ENCODE measurements around the gene KDM2A.
"Not testable (repeated sequence)": the region's sequence is repeated elsewhere in the genome, so short reads cannot be mapped to it uniquely, and the experiment has no call there.

The KDM2A gene

DNA sequence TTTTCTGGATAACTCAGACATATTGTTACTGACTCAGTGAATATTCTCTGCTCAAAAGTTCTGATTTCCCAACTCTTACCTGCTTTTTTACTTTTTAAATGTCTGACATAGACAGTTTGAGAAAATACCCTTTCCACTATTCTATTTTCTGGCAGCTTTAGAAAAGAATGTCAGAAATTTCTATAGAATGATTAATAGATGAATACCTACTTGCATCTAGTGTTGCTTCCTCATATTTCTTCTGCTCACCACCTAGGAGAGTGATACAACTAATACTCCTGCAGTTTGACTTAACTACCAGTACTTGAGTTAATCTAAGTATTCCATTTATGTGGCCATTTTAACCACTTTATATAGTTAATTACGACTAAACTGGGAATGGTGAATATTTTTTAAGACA lies 55.2 kb downstream of the KDM2A start:
- DNase-seq = no peak

- no peak for DNase-seq
Observed at GRCh38 chr11:67177399-67178281, 58.6 kb downstream of the KDM2A start.

DNA sequence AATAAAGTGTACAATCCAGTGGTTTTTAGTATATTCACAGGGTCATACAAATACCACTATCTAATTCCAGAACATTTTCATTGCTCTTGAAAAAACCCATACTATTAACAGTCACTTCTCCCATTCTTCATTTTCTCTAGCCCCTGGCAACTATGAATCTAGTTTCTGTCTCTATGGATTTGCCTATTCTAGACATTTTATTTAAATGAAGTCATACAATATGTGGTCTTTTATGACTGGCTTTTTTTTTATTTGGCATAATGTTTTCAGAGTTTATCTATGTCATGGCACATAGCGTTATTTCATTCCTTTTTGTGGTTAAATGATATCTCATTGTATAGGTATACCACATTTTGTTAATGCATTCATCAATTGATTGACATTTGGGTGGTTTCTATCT lies 59.4 kb downstream of the KDM2A start:
- DNase-seq = no peak

- DNase-seq = no peak
Observed at GRCh38 chr11:67178878-67179277, 59.8 kb downstream of the KDM2A start.

- DNase-seq = no peak
Observed at GRCh38 chr11:67179892-67180490, 60.9 kb downstream of the KDM2A start.

- DNase-seq = no peak
Observed at GRCh38 chr11:67194096-67194495, 75.0 kb downstream of the KDM2A start.

DNA sequence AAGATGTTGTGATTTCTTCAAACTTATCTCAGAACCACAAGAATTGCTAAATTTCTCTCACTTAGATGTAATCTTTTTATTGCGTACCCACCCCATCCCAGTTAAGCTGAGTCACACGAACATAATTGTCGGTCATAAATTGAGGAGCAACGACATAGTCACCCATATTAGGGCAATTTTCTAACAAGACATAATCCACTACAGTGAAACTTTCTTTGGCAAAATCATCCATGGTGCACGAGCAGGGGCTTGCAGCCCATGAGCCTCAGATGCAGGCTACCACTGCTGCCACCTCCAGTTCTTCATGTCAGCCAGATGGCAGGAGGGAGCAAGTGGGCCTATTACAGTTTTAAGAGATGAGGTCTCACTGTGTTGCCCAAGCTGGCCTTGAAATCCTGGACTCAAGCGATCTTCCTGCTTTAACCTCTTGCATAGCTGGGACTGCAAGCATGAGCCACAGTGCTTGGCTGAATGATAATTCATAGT lies 77.0 kb downstream of the KDM2A start:
- peak; percentile 55 for DNase-seq

GRCh38 chr11:67197606-67198005 lies 78.5 kb downstream of the KDM2A start:
- DNase-seq = no peak

DNA sequence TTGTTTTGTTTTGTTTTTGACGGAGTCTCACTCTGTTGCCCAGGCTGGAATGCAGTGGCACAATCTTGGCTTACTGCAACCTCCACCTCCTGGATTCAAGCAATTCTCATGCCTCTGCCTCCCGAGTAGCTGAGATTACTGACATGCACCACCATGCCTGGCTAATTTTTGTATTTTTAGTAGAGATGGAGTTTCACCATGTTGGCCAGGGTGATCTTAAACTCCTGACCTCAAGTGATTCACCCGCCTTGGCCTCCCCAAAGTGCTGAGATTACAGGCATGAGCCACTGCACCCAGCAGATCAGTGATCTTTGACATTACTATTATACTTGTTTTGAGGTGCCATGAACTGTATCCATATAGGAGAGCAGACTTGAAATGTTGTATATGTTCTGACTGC lies 79.7 kb downstream of the KDM2A start:
- DNase-seq = not testable (repeated sequence)

DNA sequence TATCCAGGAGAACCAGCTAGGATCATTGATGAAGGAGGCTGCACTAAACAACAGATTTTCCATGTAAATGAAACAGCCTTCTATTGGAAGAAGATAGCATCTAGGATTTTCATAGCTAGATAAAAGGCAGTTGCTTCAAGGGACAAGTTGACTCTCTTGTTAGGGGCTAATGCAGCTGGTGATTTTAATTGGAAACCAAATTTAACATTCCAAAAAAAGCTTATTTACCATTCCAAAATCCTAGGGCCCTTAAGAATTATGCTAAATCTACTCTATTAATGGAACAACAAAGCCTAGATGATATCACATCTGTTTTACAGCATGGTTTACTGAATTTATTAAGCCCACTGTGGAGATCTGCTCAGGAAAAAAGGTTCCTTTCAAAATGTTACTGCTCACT lies 80.7 kb downstream of the KDM2A start:
- DNase-seq = no peak

DNA sequence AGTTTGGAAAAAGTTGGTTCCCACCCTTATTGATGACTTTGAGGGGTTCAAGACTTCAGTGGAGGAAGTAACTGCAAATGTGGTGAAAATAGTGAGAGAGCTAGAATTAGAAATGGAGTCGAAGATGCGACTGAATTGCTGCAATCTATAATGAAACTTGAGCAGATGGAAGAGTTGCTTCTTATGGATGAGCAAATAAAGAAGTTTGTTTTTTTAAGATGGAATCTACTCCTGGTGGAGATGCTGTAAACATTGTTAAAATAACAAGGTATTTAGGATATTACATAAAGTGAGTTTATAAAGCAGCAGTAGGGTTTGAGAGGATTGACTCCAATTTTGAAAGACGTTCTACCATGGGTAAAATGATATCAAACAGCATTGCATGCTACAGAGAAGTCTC lies 83.0 kb downstream of the KDM2A start:
- no peak for DNase-seq

GRCh38 chr11:67204822-67205221 lies 85.8 kb downstream of the KDM2A start:
- DNase-seq = no peak

GRCh38 chr11:67209222-67209621 lies 90.2 kb downstream of the KDM2A start:
- not testable (repeated sequence) for DNase-seq

DNA sequence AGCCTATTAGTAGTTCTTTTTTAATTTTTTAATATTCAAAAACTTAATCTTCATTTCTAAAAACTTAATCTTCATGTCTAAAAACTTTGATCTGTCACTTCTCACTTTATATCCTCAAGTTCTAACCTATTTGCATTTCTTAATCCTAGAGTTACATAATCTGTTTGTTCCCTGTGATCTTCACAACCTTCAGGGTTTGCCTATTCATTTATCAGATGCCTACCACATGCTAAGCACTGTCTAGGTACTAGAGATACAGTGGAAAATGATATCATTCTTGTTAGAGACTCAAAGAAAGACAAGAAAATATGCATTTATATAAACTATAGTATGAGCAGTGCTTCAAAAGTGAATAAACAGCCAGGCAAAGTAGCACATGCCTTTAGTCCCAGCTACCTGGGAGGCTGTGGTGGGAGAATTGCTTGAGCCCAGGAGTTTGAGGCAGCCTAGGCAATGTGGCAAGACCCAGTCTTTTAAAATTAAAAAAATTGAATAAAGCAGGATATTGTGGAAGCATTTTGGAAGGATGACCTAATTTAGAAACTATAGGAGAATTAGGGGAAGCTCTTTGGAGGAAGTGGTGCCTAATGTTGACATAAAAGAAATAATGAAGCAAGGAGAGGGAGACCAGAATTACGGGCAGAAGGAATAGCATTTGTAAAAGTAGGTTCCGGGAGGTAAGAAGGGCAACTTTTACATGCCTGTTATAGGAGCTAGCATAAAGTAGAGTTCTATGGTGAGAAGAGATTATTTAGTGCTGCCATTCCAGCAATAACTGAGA lies 92.8 kb downstream of the KDM2A start:
- DNase-seq = no peak

- no peak for DNase-seq
Observed at GRCh38 chr11:67213178-67213621, 94.1 kb downstream of the KDM2A start.

GRCh38 chr11:67227726-67228125 lies 108.7 kb downstream of the KDM2A start:
- DNase-seq = no peak

DNA sequence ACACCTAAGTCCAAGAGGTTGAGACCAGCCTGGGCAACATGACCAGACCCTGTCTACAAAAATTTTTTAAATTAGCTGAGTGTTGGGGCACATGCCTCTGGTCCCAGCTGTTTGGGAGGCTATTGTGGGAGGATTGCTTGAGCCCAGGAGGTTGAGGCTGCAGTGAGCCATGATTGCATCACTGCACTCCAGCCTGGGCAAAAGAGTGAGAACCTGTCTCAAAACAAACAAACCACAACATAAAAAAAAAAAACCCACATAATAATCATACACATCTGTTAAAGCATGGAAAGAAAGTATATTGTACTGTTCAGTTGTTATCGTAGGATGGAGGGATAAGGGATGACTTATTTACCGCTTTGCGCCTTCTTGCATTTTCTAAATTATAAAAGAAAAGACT lies 111.3 kb downstream of the KDM2A start:
- DNase-seq = no peak

GRCh38 chr11:67230886-67231285 lies 111.8 kb downstream of the KDM2A start:
- DNase-seq = no peak

DNA sequence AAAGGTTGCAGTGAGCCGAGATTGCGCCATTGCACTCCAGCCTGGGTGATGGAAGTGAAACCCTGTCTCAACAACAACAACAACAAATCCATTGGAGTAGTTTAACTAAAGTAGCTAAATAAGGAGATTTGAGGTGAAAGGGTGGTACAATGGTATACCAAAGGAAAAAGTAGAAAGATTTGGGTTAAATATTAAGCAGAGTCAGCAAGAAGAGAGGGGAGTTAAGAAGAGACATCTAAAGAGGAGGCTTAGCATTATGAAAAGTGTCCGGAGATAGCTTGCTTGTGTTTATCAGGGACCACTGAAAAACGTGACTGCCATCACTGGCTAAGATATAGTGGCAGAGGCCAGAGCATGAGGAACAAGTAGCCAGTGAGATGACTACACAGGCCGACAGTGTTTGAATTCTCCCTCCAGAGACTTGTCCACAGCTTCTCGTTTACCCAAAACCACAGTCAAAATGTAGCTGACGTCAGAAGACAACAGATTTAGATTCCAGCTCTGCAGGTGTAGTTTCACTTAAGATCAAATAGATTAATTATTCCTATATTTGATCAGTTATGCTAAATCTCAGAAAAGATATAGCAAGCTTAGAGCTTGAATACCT lies 114.6 kb downstream of the KDM2A start:
- DNase-seq = no peak

DNA sequence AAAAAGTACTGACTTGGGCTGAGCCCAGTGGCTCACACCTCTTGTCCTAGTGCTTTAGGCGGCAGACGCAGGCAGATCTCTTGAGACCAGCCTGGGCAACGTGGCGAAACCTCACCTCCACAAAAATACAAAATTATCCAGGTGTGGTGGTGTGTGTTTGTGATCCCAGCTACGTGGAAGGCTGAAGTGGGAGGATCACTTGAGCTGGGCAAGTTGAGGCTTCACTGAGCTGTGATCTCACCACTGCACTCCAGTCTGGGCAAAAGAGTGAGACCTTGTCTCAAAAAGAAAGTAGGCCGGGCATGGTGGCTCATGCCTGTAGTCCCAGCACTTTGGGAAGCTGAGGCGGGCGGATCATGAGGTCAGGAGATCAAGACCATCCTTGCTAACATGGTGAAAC lies 115.5 kb downstream of the KDM2A start:
- not testable (repeated sequence) for DNase-seq

- no peak for DNase-seq
Observed at GRCh38 chr11:67237574-67237973, 118.5 kb downstream of the KDM2A start.

- peak; percentile 79 for DNase-seq
Observed at GRCh38 chr11:67238894-67239782, 120.1 kb downstream of the KDM2A start.

All from islet precursor cell (in vitro differentiated cells).